Coronary artery (tissue), 2 donors: ENCODE measurements around the gene ALG1.

Experiments
- DNase-seq: peaks from one replicate; pipeline ENCODE4 v3.0.0-alpha.2; 2017; ENCODE audit warnings: low spot score
- H3K27ac ChIP-seq, 2 donors: fragments of 200-600 bp; sonication (generic); one replicate each; pipeline ENCODE4 v1.5.1; 2016 to 2019
- H3K4me3 ChIP-seq: fragments of 200-600 bp; sonication (generic); 2 replicates; pipeline ENCODE4 v1.5.1; 2016; ENCODE audit warnings: mild to moderate bottlenecking, moderate library complexity
- CTCF ChIP-seq: fragments of 200-600 bp; sonication (generic); IDR thresholded peaks from one replicate; pipeline ENCODE4 v1.5.1; 2019; ENCODE audit warnings: antibody characterized with exemption

ALG1 gene

GRCh38 chr16:5071681-5072333 is at the start of gene ALG1:
ALG1 (plus strand) TSS chr16:5071843; CDS start chr16:5071850, 7 bp downstream.
- Histone ChIP-seq H3K27ac (peak within 1 kb of the TSS; percentile 71 to 86), H3K4me3 (peak within 1 kb of the TSS; percentile 95)
- DNase-seq = peak; percentile 91
- TF ChIP-seq CTCF = no peak

DNA sequence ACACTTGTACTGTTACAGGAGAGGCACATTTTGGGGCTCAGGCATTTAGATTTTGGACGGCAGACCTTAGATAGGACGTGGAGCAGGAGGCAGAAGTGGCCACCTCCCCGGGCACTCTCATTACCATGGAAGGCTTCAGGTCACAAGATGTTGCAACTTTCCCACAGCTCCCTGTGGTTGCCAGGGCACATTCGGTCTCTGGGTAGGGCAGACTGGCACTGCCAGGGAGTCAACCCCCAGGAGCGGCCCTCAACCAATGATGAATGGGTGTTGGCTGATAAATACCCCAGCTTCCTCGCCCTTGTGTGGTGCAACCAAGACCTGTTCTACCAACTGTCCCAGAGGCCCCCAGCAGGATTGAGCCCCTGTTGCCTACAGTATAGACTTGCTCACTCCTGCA is 49.1 kb upstream of the ALG1 start:
- no peak for TF ChIP-seq CTCF
- H3K4me3 ChIP-seq = no peak overlapping the region
- H3K27ac ChIP-seq = no peak overlapping the region
- DNase-seq = no peak

DNA sequence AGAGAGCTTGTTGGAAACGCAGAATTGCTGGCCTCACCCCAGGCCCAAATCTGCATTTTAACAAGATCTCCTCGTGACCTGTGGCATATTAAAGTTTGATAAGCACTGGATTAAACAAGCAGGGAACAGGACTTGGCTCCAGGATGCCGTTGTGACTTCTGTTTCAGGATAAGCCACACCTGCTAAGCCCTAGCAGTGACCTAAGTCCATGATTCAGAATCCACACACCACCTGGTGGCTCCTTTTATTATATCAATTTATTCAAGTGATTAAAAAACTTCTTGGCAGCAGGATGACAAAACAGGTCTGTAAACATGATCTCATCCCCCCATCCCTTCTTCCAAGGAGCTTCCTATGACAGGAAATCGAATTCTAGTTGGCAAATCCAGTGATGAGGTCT is 47.0 kb upstream of the ALG1 start:
- Histone ChIP-seq H3K4me3 (no peak overlapping the region), H3K27ac (no peak overlapping the region)
- DNase-seq = no peak
- TF ChIP-seq CTCF = no peak

DNA sequence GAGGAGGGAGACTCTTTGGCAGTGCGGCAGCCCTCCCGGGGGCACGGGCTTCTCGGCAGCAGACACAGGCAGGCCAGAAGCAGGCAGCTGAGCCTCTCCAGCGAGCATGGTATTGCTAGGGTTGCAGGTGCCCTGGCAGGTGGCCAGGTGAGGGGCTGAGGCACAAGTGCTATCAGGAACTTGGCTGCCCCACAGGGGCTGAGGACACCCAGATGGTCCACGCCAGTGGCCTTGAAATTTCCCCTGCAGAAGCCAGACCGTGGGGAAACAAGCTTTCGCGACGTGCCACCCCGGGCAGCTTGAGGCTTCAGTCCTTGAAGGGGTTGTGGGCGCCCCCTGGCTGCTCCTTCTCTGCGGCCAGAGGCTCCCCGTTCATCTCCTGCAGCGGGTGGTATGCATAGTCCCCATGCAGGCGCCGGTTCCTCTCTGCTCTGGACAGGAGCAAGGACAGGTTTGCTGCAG is 46.4 kb upstream of the ALG1 start:
- H3K4me3 ChIP-seq = no peak overlapping the region
- TF ChIP-seq CTCF = no peak
- no peak overlapping the region for H3K27ac ChIP-seq
- DNase-seq = no peak

GRCh38 chr16:5026664-5027063 is 45.0 kb upstream of the ALG1 start:
- no peak for TF ChIP-seq CTCF
- DNase-seq = no peak
- Histone ChIP-seq H3K4me3 (no peak overlapping the region), H3K27ac (no peak overlapping the region)

GRCh38 chr16:5027086-5027485 is 44.6 kb upstream of the ALG1 start:
- no peak for DNase-seq
- no peak for TF ChIP-seq CTCF
- no peak overlapping the region for H3K27ac ChIP-seq

GRCh38 chr16:5027575-5028235 is 43.9 kb upstream of the ALG1 start:
- Histone ChIP-seq H3K4me3 (no peak overlapping the region), H3K27ac (no peak overlapping the region)
- no peak for DNase-seq
- TF ChIP-seq CTCF = no peak

More at GRCh38 chr16:5027086-5027485, 44.6 kb upstream of the ALG1 start:
- no peak overlapping the region for H3K4me3 ChIP-seq
